WTC11 (cell line): ENCODE data around the gene SMAD7.

Experiments used
- CTCF ChIP-seq: fragments of 200-600 bp; IDR thresholded peaks from 2 replicates; pipeline ENCODE4 v1.8.0; 2022; ENCODE audit warnings: antibody characterized with exemption
- FOXP4 ChIP-seq: sonication (generic); formaldehyde crosslinking; IDR thresholded peaks from 2 replicates; pipeline ENCODE4 v1.8.0; 2022; ENCODE audit warnings: mild to moderate bottlenecking, missing genetic modification reagents
- TEAD1 ChIP-seq: sonication (generic); formaldehyde crosslinking; IDR thresholded peaks from 2 replicates; pipeline ENCODE4 v1.8.0; 2022; ENCODE audit warnings: mild to moderate bottlenecking, missing genetic modification reagents

GRCh38 chr18:48918660-48919456 is 31.9 kb downstream of the SMAD7 start:
- TF ChIP-seq TEAD1 (CRISPR knock-in tag) (no peak), FOXP4 (CRISPR knock-in tag) (no peak), CTCF (no peak)
